NCI-H460 (cell line): ENCODE data around the gene SLC27A5. TPM values are rescaled to one million over a fixed set of nuclear protein-coding genes. Genes with fewer than 3 reads are reported as not detected.
"Not testable (repeated sequence)": the region's sequence is repeated elsewhere in the genome, so short reads cannot be mapped to it uniquely, and the experiment has no call there.

Source experiments
- DNase-seq: peaks from one replicate; pipeline ENCODE4 v3.0.0-alpha.2; 2016; ENCODE audit warnings: low read depth; ENCODE audit errors: extremely low read depth
- total RNA-seq: library from RNA; depleted of rRNA; stranded (reverse); fragments of >200 nt; shearing (Covaris generic); gene quantifications from 2 replicates; pipeline ENCODE4 v1.2.3, GENCODE V29; 2014

SLC27A5 gene
- total RNA-seq, 1 experiment from 2014 or later, result 20.5 TPM

DNA sequence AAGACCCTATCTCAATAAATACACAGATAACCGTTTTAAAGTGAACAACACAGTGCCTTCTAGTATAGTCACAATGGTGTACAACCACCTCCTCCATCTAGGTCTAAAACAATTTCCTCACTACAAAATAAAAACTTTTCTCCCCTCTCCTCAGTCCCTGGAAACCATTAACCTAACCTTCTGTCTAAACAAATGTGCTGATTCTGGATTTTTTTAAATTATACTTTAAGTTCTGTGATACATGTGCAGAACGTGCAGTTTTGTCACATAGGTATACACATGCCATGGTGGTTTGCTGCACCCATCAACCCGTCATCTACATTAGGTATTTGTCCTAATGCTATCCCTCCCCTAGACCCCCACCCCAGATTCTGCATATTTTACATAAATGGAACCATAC lies 17.6 kb upstream of the SLC27A5 start:
- no peak for DNase-seq

- DNase-seq, result no peak
Measured at GRCh38 chr19:58522709-58523108, 10.9 kb upstream of the SLC27A5 start.

DNA sequence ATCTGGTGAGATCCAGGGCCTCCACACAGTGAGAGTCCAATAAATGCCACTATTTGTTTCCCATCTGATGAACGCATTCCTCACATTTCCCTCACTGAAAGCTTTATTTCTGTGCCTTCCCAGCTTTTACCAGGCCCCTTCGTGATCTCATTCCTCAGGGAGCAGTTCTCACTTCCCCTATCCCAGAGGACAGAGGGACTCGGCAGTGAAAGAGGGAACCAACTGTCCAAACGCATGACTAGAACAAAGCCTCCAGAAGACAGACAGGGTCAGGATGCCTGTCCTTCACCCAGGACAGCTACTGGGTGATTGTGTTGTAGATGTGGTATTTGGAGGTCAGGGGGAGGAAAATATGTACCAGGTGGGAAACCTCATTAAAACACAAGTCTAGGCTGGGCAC lies 9.9 kb upstream of the SLC27A5 start:
- no peak for DNase-seq

- DNase-seq, result no peak
Measured at GRCh38 chr19:58520257-58520599, 8.4 kb upstream of the SLC27A5 start.

- peak; percentile 90 for DNase-seq
Measured at GRCh38 chr19:58519355-58520256, 7.8 kb upstream of the SLC27A5 start, which contains the start of gene ZBTB45. Gene ZBTB45, minus strand, starts transcription at chr19:58519810. Its CDS starts 2,137 bp downstream, at chr19:58517673.

DNA sequence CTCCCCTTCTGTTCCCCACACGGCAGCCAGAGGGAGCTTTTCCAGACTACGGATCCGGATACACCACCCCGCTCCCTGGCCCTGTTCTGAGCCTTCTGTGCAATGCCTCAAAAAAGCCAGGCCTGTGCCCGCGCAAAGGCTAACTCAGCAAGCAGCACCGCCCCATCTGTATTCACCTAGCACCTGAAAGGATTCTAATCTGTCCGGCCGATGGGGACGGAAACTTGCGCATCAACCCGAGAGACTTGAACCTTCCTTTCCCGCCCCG lies 7.2 kb upstream of the SLC27A5 start:
- DNase-seq, result peak; percentile 62

DNA sequence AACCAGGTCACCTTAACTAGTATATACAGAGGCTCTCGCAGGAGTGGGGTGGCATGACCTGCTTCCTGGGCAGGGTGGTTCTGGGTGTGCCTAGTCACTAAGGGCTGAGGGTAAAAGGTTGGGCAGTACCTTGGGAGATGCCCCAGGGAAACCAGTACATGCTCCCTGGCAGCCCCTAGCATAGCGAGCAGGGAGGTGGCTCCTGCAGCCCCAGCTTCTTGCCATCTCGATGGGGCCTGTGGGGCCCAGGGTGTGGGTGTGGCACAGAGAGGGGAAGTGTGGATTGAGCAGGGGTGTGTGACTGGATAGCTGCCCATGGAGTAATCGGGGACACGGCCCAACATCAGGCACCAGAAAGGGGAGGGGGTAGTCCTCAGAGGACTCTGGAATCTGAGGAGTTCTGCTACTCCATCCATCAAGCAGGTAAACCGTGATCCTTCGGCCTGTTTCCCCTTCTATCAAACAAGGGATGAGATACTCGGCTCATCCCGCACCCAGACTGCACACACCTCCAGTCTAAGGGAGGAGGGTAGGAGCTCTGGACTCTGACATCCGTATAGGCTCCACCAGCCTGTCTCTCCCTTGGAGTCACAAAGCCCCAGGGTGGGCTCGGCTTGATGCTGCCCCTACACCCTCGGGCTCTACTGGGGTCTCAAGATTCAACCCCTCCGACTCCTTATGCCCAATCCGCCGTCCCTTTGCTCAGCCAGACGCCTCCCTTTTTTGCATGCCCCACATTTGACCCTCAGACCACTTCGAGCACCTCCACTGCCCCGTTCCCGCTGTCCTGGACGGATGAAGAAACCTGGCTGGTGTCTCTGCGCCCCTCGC lies 6.7 kb upstream of the SLC27A5 start:
- no peak for DNase-seq

DNA sequence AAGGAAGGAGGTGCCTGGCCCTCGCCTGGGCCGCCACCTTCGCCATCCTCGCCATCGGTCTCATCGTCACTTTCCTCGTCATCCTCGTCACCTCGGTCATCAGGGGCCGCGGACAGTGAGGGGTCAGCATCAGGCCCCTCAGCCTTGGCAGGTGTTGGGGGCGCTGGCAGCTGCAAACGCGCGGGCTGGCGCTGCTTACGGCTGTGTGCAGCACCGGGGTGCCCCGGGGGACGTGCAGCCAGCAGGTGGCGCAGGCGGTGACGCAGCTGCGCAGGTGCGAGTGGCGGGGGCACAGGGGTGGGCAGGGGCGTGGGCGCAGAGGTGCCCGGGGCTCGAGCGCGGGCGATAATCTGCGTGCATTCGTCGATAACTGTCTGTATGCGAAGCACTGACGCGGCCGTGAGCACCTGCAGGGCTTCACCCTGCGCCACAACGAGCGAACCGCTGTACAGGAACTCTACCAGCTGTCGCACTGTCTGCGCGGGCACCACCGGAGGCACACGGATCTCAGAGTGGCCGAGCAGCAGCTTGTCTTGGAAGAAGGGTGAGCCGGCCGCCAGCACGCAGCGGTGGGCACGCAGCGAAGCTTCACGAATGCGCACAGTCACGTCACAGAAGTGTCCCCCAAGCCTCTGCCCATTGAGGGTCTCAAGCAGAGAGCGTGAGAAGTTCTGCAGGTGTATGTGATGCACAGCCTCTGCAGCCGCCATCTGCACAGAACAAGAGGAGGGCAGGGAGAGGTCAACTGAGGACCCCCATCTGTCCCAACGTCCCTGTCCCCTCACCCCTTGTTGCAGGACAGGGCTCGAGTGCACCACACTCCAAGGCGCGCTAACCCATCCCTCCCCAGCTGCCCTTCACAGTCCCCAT lies 5.4 kb upstream of the SLC27A5 start:
- DNase-seq, result no peak

DNA sequence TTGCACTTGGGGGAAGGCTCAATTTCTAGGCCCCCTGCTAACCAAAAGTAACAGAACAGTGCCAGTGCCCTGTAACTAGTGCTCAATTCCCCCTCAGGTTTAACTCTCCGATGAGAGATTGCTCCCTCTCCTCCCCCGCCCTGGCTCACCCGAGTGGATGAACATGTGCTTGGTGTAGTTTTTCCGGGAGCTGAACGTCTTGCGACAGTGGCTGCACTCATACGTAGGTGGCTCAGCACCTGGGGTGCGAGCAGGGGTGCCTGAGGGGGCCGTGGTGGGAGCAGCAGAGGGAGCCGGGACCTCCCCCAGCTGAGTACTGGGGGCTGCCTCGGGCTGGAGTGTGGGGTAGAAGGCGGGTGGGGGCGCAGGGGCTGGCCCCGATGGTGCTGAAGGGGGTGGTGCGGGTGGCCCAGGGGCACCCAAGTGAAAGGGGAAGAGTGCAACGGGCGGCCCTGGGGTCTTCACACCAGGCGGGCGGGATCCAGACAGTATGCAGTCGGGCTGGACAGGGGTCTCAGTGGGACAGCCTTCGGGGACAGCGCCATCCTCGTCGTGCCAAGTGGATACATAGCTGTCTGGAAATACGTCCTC lies 4.5 kb upstream of the SLC27A5 start:
- DNase-seq, result no peak

DNA sequence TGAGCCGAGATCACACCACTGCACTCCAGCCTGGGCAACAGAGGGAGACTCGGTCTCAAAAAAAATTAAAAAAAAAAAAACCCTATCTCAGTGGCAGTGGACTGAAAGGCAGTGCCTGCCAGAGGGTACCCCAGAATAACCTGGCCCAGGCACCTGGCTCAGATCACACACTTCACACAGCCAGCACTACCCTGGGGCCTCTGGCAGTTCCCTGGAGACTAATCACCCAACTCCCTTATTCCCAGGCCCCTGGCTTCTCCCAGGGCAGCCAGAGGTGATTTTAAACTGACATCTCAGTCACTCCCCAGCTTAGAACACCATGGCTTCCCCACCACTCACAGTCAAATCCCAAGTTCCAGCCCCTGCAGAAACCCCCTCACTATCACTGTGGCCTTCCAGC lies 3.5 kb upstream of the SLC27A5 start:
- no peak for DNase-seq

- no peak for DNase-seq
Measured at GRCh38 chr19:58514564-58515022, 2.8 kb upstream of the SLC27A5 start.

DNA sequence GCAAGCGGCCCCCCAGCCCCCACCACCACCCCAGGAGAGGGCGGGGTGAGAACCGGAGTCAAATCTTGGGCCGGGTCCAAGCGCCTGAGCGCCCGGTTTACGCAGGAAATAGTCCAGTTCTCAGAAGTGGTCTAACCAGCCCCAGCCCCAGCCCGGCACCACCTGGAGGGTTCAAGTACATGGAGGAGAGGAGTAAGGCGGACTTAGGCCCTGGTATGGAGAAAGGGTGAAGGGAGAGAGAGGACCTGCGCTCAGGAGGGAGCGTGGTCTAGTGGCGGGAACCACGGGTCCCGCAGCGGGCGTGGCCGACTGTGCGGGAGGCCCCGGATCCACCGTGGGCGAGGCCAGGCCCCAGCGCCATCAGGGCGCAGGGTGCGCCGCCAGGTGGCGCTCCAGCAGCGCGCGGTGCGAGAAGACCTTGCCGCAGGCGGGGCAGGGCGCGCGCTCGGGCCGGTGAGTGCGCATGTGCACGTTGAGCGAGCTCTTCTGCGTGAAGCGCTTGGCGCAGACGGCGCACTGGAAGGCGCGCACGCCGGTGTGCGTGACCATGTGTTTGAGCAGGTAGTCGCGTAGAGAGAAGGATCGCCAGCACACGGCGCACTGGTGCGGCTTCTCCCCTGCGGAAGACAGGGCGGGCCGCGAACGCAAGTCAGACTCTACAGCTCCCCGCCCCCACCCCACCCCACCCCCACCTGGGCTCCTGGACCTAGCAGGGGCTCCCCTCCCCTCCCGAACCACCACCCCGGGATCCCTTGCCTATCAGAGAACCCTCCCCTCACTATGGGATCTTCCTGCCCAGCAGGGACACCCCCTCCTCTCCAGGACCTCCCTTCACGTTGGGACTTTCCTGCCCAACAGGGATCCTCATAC lies 2.1 kb upstream of the SLC27A5 start:
- DNase-seq, result peak; percentile 85

- DNase-seq, result no peak
Measured at GRCh38 chr19:58513213-58513693, 1.5 kb upstream of the SLC27A5 start.

DNA sequence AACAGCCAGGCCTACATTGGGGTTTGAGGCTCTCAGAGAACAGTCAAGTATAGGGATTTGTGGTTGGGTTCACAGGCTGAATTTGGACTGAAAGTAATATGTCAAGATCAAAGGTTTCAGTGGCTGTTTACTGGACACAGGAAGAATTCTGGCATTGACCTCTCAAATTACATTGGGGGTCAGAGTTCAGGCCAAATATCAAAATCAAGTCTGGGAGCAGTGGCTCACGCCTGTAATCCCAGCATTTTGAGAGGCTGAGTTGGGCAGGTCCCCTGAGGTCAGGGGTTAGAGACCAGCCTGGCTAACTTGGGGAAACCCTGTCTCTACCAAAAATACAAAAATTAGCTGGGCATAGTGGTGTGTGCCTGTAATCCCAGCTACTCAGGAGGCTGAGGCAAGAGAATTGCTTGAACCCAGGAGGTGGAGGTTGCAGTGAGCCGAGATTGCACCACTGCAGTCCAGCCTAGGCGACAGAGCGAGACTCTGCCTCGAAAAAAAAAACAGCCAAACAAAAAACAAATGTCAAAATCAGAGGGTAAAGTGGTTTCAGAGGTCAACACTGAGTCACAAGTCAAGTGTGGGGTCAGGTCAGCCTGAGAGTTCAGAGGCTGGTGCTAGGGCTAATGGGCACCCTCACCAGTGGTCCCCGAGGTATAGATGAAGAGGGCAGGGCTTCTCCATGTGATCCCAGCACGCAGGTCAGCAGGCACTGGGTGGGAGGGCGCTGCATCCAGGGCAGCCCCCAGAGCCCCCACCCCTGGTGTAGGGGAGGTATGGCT lies 1.5 kb downstream of the SLC27A5 start:
- no peak for DNase-seq

DNA sequence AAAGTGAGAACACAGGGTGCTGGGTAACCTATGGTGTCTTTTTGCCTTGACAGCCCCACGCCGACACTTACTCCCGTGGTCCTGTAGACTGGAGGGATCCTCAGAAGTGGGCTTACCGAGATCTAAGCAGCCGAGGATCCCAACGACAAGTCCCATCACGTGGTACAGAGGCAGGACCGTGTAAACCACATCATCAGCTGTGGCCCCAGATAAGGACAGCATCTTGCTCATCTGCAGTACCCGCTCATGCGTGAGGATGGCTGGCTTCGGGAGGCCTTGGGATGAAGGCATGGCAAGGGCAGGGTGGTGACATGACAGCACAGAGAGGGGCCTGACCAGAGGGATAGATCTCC lies 2.1 kb downstream of the SLC27A5 start:
- no peak for DNase-seq

DNA sequence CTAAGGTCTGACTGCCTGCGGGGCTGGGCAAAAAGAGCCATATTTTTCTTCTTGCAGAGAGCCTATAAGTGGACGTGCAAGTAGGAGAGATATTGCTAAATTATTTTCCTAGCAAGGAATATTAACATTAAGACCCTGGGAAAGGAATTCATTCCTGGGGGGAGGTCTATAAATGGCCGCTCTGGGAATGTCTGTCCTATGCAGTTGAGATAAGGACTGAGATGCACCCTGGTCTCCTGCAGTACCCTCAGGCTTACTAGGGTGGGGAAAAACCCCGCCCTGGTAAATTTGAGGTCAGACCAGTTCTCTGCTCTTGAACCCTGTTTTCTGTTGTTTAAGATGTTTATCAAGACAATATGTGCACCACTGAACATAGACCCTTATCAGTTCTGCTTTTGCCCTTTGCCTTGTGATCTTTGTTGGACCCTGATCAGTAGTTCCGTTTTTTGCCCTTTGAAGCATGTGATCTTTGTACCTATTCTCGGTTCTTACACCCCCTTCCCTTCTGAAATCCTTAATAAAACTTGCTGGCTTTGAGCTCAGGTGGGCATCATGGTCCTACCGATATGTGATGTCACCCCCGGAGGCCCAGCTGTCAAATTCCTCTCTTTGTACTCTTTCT lies 4.1 kb downstream of the SLC27A5 start:
- DNase-seq, result not testable (repeated sequence)

DNA sequence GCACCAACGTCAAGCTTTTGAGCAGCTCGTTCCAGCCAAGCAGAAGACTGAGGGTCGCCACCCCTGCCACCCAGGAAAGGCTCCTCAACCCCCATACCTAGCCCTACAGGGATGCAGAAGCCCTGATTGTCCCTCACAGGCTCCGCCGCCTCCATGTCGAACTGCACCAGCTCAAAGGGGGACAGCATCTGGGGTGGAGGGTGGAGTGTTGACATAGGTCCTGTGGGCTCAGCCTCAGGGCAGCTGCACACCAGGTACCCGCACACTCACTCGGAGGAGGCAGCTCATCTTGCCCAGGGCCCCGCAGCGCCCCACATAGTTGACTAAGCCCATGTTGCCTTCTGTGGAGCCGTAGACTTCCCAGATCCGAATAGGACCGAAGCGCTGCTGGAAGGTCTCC lies 11.6 kb downstream of the SLC27A5 start:
- no peak for DNase-seq
